ENCODE data around the gene LOXL1. TPM values are rescaled to one million over a fixed set of nuclear protein-coding genes. Genes with fewer than 3 reads are reported as not detected.

Gene LOXL1
- total and polyA plus RNA-seq, 3 donors from 2014 or later = 13.9 to 56.8 (median 14.9) TPM

GRCh38 chr15:73965094-73965757, 39.0 kb downstream of the LOXL1 start:
- no peak for DNase-seq
- peak overlapping the region in 1 of 2 donors; percentile 31 for H3K4me3 ChIP-seq

GRCh38 chr15:73965758-73966113, 39.5 kb downstream of the LOXL1 start:
- no peak overlapping the region for H3K27ac ChIP-seq
- no peaks in the 10 kb centered on the region for H3K9me3 ChIP-seq
- WGBS, 2 donors = 46 to 63% methylated on average over 2 of the region's 2 CpGs
- no peaks in the 10 kb centered on the region for H3K27me3 ChIP-seq
- peaks cover 5% of the 10 kb centered on the region for H3K4me1 ChIP-seq
- TF ChIP-seq CTCF (IDR thresholded peaks at IDR 0.05) (no peak), POLR2A (IDR thresholded peaks at IDR 0.05) (no peak)
- intact Hi-C loops (cut with DNase I; ENCODE audit: low total_unique reads) = no loop called here
- no peaks in the 10 kb centered on the region for H3K36me3 ChIP-seq (ENCODE audit: low read depth, missing control alignments)
- DNase-seq = no peak
- H3K4me3 ChIP-seq = no peak overlapping the region

More at GRCh38 chr15:73965094-73965757, 39.0 kb downstream of the LOXL1 start:
- no peak overlapping the region for H3K27ac ChIP-seq
- H3K4me1 ChIP-seq = peaks cover 5% of the 10 kb centered on the region
- no peaks in the 10 kb centered on the region for H3K9me3 ChIP-seq
- H3K27me3 ChIP-seq = no peaks in the 10 kb centered on the region
- TF ChIP-seq POLR2A (IDR thresholded peaks at IDR 0.05) (no peak), CTCF (IDR thresholded peaks at IDR 0.05) (peak in 1 of 3 experiments; percentile 6)
- no peaks in the 10 kb centered on the region for H3K36me3 ChIP-seq (ENCODE audit: low read depth, missing control alignments)
- intact Hi-C loops (cut with DNase I; ENCODE audit: low total_unique reads) = no loop called here
- 41% methylated on average over 7 to 13 of the region's 13 CpGs for WGBS, 2 donors

DNA sequence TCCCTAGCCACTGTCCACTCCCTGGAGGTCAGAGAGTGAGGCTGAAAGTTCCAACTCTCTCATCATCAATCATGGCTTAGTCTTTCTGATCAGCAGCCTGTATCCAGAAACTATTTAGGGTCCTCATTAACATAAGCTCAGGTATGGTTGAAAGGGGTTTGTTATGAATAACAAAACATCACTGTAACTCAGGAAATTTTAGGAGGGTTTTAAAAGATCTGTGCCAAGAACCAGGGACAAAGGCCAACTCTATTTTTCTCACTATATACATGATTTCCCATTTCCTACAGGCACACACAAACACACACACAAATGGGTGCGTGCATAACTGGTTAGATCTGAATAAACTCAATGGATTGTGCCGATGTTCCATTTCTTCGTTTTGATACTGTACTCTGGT, 42.2 kb downstream of the LOXL1 start:
- H3K27ac ChIP-seq = no peak overlapping the region
- H3K36me3 ChIP-seq (ENCODE audit: low read depth, missing control alignments) = no peaks in the 10 kb centered on the region
- no peak for DNase-seq
- no peak overlapping the region for H3K4me3 ChIP-seq
- WGBS, 2 donors = 88 to 92% methylated on average over 3 of the region's 3 CpGs
- TF ChIP-seq POLR2A (IDR thresholded peaks at IDR 0.05) (no peak), CTCF (IDR thresholded peaks at IDR 0.05) (no peak)
- no peaks in the 10 kb centered on the region for H3K27me3 ChIP-seq
- intact Hi-C loops (cut with DNase I; ENCODE audit: low total_unique reads) = no loop called here
- H3K4me1 ChIP-seq = peaks cover 5% of the 10 kb centered on the region
- no peaks in the 10 kb centered on the region for H3K9me3 ChIP-seq

DNA sequence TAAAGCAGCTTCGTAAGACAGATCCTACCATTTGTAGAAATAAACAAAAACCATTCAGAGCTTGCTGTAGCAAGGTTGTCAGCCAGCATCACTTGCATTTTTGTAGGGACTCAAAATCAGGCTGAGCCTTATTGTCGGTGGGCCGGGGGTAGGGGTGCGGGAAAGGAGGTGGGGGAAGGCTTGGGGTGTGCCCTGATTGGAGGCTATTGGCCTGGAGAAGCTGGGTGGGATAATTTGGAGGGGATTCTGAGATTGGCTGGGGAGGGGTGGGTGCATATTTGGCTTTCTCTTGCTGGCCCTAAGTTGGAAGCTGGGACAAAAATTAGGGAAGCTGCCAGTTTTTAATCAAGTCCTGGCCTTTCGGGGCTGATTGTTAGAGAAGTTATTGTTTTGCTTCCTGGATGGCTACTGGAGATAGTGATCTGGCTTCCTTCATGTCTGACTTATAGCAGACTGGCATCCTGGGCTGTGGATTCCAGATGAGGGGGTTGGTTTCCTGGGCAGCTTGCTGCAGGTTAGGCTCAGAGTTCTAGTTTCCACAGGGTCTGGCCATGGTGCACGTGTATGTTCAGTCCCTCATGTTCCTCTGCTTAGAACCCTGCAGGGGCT, 43.0 kb downstream of the LOXL1 start:
- no peaks in the 10 kb centered on the region for H3K9me3 ChIP-seq
- H3K27ac ChIP-seq = no peak overlapping the region
- intact Hi-C loops (cut with DNase I; ENCODE audit: low total_unique reads) = no loop called here
- WGBS, 2 donors = 89% methylated on average over 6 of the region's 6 CpGs
- H3K4me3 ChIP-seq = no peak overlapping the region
- no peaks in the 10 kb centered on the region for H3K36me3 ChIP-seq (ENCODE audit: low read depth, missing control alignments)
- peaks cover 5% of the 10 kb centered on the region for H3K4me1 ChIP-seq
- DNase-seq = no peak
- TF ChIP-seq CTCF (IDR thresholded peaks at IDR 0.05) (no peak), POLR2A (IDR thresholded peaks at IDR 0.05) (no peak)
- H3K27me3 ChIP-seq = no peaks in the 10 kb centered on the region

Measured in testis (tissue), 3 donors.